Activated naive CD8-positive, alpha-beta T cell treated with anti-CD3 and anti-CD28 coated beads, Interleukin-2, amount 50 U/mL, for 24 hours (primary cell): ENCODE results near the gene PARP1.

Experiments used
- ATAC-seq: fragments of 150-1000 bp; cut with Tn5 transposase; one replicate; pipeline ENCODE4 v1.10.0; 2021
- DNase-seq: peaks from one replicate; pipeline ENCODE4 v3.0.0; 2021
- H3K27ac Mint-ChIP-seq: one replicate; pipeline ENCODE4 v1.8.0; 2021; ENCODE audit warnings: mild to moderate bottlenecking, mixed read lengths
- H3K27me3 Mint-ChIP-seq: one replicate; pipeline ENCODE4 v1.8.0; 2021; ENCODE audit warnings: mixed read lengths
- H3K36me3 Mint-ChIP-seq: one replicate; pipeline ENCODE4 v1.8.0; 2021; ENCODE audit warnings: low read depth, mixed read lengths
- H3K4me1 Mint-ChIP-seq: one replicate; pipeline ENCODE4 v1.8.0; 2021; ENCODE audit warnings: mixed read lengths
- H3K4me3 Mint-ChIP-seq: one replicate; pipeline ENCODE4 v1.8.0; 2021; ENCODE audit warnings: mild to moderate bottlenecking, moderate library complexity, mixed read lengths
- H3K9me3 Mint-ChIP-seq: one replicate; pipeline ENCODE4 v1.8.0; 2021; ENCODE audit warnings: mixed read lengths

PARP1 gene

DNA sequence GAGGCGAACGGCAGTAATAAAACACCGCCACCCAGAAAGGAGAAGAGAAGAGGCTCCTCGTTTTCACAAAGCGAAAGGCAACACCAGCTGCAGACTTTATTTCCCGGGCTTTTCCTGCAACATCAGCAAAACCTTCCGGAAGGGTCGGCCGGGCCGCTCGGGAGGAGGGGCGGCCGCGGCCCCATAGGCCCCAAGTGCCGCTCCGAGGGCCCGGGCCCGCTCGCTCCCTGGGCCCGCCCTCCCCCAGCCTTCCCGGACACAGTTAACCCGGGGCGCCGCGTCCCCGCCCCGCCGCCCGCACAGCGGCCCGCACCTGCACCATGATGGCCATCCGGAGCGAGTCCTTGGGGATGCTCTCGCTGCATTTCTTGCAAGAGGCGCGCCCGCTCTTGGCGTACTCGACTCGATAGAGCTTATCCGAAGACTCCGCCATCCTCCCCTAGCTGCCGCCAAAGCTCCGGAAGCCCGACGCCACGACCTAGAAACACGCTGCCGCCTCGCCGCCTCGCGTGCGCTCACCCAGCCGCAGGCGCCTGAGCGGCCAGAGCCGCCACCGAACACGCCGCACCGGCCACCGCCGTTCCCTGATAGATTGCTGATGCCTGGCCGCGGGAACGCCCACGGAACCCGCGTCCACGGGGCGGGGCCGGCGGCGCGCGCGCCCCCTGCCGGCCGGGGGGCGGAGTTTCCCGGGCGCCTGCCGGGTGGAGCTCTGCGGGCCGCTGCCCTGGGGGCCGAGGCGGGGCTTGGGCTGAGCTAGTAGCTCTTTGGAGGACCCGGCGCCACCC is at the start of gene PARP1:
TSS of gene PARP1 (minus strand) at position 597 of the 788 bp plus-strand sequence. CDS start at position 433, 164 bp downstream.
- H3K36me3 Mint-ChIP-seq, result peaks cover 15% of the 10 kb centered on the region
- peak within 1 kb of the TSS; percentile 94 for H3K27ac Mint-ChIP-seq
- ATAC-seq, result peak; percentile 90
- peak; percentile 87 for DNase-seq
- peak within 1 kb of the TSS; percentile 95 for H3K4me3 Mint-ChIP-seq
- peaks cover 40% of the 10 kb centered on the region for H3K4me1 Mint-ChIP-seq
- no peaks in the 10 kb centered on the region for H3K9me3 Mint-ChIP-seq
- H3K27me3 Mint-ChIP-seq, result no peaks in the 10 kb centered on the region

DNA sequence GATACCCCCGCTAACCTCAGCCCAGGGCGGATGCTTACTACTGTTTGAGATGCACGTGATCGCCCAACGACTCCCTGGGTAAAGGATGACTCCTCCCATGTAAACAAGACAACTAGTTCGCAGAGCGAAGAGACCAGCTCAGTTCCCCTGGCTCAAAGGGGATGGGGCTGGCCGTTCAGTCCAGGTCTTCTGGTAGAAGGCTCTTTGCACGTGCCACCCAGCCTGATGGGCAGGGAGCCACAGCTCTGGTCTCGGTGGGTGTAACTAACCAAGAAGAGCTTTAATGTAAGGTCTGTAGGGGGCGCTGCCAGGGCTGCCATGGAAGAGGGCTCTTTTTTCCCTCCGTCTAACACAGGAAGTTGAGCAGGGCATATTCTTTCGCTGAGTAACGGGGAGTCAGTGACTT is 49.4 kb upstream of the PARP1 start:
- ATAC-seq (peak; percentile 85), DNase-seq (peak; percentile 51)
- H3K27ac Mint-ChIP-seq, result peak overlapping the region; percentile 15

DNA sequence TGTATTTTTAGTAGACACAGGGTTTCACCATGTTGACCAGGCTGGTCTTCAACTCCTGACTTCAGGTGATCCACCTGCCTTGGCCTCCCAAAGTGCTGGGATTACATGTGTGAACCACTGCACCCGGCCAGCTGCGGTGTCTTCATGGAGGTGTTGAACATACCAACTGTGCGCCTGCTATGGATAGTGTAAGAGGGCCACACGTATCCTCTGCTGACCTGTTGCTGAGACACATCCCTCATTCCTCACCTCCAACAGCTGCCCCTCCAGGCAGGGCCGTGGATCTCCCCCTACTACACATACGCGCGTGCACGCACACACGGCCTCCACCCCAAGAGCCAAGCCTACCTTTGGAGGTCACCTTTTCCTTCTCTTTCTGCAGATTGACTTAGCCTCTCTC is 48.0 kb upstream of the PARP1 start:
- no peak overlapping the region for H3K4me3 Mint-ChIP-seq
- no peaks in the 10 kb centered on the region for H3K36me3 Mint-ChIP-seq
- H3K27me3 Mint-ChIP-seq, result no peaks in the 10 kb centered on the region
- ATAC-seq (no peak), DNase-seq (no peak)
- no peak overlapping the region for H3K27ac Mint-ChIP-seq
- H3K9me3 Mint-ChIP-seq, result no peaks in the 10 kb centered on the region
- H3K4me1 Mint-ChIP-seq, result peaks cover 15% of the 10 kb centered on the region

More for the DNA sequence above, 49.4 kb upstream of the PARP1 start:
- Mint-ChIP-seq H3K4me1 (peaks cover 15% of the 10 kb centered on the region), H3K36me3 (no peaks in the 10 kb centered on the region), H3K9me3 (no peaks in the 10 kb centered on the region), H3K27me3 (no peaks in the 10 kb centered on the region), H3K4me3 (peak overlapping the region; percentile 25)

- H3K27ac Mint-ChIP-seq, result no peak overlapping the region
- H3K27me3 Mint-ChIP-seq, result no peaks in the 10 kb centered on the region
- no peak for ATAC-seq
- no peaks in the 10 kb centered on the region for H3K36me3 Mint-ChIP-seq
- H3K4me1 Mint-ChIP-seq, result peaks cover 15% of the 10 kb centered on the region
- no peak overlapping the region for H3K4me3 Mint-ChIP-seq
- no peaks in the 10 kb centered on the region for H3K9me3 Mint-ChIP-seq
- no peak for DNase-seq
Observed at GRCh38 chr1:226454349-226454748, 46.5 kb upstream of the PARP1 start.

DNA sequence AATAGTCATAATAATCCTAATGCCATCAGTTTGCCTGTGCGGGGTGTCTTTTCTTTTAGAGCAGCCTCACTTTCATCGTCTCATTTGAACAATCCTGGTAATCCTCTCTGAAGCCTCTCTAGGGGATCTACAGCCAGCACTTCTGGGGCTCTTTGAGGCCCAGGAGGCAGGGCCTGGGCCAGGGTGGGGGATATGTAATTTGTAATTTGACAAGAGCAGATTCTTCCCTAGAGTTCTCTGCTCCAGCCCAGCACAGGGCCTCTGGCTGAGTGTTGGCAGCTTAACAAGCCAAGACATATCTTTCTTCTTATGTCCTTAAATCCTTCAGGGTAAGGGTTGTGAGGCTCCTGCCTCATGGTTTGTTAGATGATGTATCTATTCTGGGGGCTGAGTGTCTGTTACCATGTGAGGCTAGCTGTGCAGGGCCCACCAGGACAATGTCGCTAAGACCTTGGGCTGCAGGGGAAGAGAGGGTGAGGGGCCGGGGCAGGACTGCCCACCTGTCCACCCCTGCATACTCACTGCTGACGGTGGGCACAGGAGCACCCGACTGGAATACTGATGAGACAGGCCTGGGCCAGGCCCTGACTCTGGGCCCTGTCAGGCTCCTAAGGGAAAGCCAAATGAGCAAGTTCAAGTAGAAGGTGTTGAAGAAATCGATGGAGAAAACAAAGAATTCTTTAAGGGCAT is 45.3 kb upstream of the PARP1 start:
- no peaks in the 10 kb centered on the region for H3K27me3 Mint-ChIP-seq
- no peak for DNase-seq
- peaks cover 15% of the 10 kb centered on the region for H3K4me1 Mint-ChIP-seq
- H3K27ac Mint-ChIP-seq, result no peak overlapping the region
- no peaks in the 10 kb centered on the region for H3K9me3 Mint-ChIP-seq
- no peak for ATAC-seq
- H3K4me3 Mint-ChIP-seq, result no peak overlapping the region
- H3K36me3 Mint-ChIP-seq, result no peaks in the 10 kb centered on the region

- H3K4me3 Mint-ChIP-seq, result no peak overlapping the region
- H3K4me1 Mint-ChIP-seq, result peaks cover 15% of the 10 kb centered on the region
- no peak overlapping the region for H3K27ac Mint-ChIP-seq
- H3K36me3 Mint-ChIP-seq, result no peaks in the 10 kb centered on the region
- no peak for ATAC-seq
- no peak for DNase-seq
- H3K9me3 Mint-ChIP-seq, result no peaks in the 10 kb centered on the region
- no peaks in the 10 kb centered on the region for H3K27me3 Mint-ChIP-seq
Observed at GRCh38 chr1:226450688-226451087, 42.8 kb upstream of the PARP1 start.

GRCh38 chr1:226449823-226450222 is 41.9 kb upstream of the PARP1 start:
- H3K4me3 Mint-ChIP-seq, result no peak overlapping the region
- H3K27me3 Mint-ChIP-seq, result no peaks in the 10 kb centered on the region
- H3K4me1 Mint-ChIP-seq, result peaks cover 24% of the 10 kb centered on the region
- no peak overlapping the region for H3K27ac Mint-ChIP-seq
- H3K9me3 Mint-ChIP-seq, result no peaks in the 10 kb centered on the region
- ATAC-seq (no peak), DNase-seq (no peak)
- H3K36me3 Mint-ChIP-seq, result no peaks in the 10 kb centered on the region

- H3K27me3 Mint-ChIP-seq, result no peaks in the 10 kb centered on the region
- H3K36me3 Mint-ChIP-seq, result no peaks in the 10 kb centered on the region
- DNase-seq (no peak), ATAC-seq (no peak)
- H3K27ac Mint-ChIP-seq, result no peak overlapping the region
- no peak overlapping the region for H3K4me3 Mint-ChIP-seq
- no peaks in the 10 kb centered on the region for H3K9me3 Mint-ChIP-seq
- peaks cover 31% of the 10 kb centered on the region for H3K4me1 Mint-ChIP-seq
Observed at GRCh38 chr1:226447932-226448665, 40.2 kb upstream of the PARP1 start.

DNA sequence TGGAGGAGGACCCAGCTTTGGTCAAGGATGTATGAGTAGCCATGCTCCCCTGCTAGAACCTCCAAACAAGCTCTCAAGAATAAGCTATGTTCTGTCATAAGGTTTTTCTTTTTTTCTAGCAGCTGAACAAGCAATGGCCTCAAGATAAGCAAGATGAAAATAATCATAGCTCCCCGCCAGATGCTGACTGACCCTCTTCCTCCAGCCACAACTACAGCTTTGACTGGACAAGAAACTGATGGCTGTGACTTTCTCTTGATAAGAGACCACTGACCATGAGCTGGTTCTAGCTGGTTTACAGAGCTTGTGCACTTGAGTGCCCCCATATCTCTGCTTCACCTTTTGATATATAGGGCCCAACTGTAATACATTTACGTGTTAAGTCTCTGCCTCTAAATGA is 38.2 kb upstream of the PARP1 start:
- H3K4me1 Mint-ChIP-seq, result peaks cover 31% of the 10 kb centered on the region
- no peak for ATAC-seq
- no peak overlapping the region for H3K4me3 Mint-ChIP-seq
- no peak overlapping the region for H3K27ac Mint-ChIP-seq
- no peaks in the 10 kb centered on the region for H3K9me3 Mint-ChIP-seq
- DNase-seq, result no peak
- H3K36me3 Mint-ChIP-seq, result no peaks in the 10 kb centered on the region
- H3K27me3 Mint-ChIP-seq, result no peaks in the 10 kb centered on the region

GRCh38 chr1:226444901-226445300 is 37.0 kb upstream of the PARP1 start:
- Mint-ChIP-seq H3K4me3 (no peak overlapping the region), H3K4me1 (peaks cover 31% of the 10 kb centered on the region)

DNA sequence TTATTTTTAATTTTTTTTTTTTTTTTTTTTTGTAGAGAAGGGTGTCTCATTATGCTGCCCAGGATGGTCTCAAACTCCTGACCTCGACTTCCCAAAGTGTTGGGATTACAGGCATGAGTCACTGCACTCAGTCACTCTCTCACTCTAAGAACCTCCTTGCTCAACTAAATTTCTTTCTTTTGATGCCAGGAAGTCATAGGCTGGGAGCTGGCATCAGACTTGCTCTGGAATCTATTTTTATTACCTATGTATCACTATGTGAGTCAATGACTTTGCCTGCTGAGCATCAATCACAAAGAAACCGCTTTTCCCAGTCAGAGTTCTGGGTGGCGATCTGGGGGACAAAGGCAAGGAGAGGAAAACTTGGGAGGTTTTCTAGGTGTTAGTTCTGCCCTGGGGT is 35.5 kb upstream of the PARP1 start:
- Mint-ChIP-seq H3K27ac (no peak overlapping the region), H3K9me3 (peaks cover under 1% of the 10 kb centered on the region), H3K27me3 (no peaks in the 10 kb centered on the region), H3K4me3 (no peak overlapping the region), H3K36me3 (no peaks in the 10 kb centered on the region), H3K4me1 (peaks cover 31% of the 10 kb centered on the region)
- DNase-seq, result no peak
- no peak for ATAC-seq

More at GRCh38 chr1:226444901-226445300, 37.0 kb upstream of the PARP1 start:
- Mint-ChIP-seq H3K36me3 (no peaks in the 10 kb centered on the region), H3K9me3 (no peaks in the 10 kb centered on the region), H3K27me3 (no peaks in the 10 kb centered on the region), H3K27ac (no peak overlapping the region)
- peak; percentile 56 for DNase-seq
- peak; percentile 98 for ATAC-seq

GRCh38 chr1:226443033-226443432 is 35.1 kb upstream of the PARP1 start:
- Mint-ChIP-seq H3K4me3 (no peak overlapping the region), H3K36me3 (no peaks in the 10 kb centered on the region)

GRCh38 chr1:226441629-226442028 is 33.7 kb upstream of the PARP1 start:
- peaks cover 3% of the 10 kb centered on the region for H3K9me3 Mint-ChIP-seq
- H3K4me3 Mint-ChIP-seq, result no peak overlapping the region
- ATAC-seq, result no peak
- peaks cover 31% of the 10 kb centered on the region for H3K4me1 Mint-ChIP-seq
- H3K36me3 Mint-ChIP-seq, result no peaks in the 10 kb centered on the region
- DNase-seq, result no peak
- H3K27me3 Mint-ChIP-seq, result no peaks in the 10 kb centered on the region
- H3K27ac Mint-ChIP-seq, result no peak overlapping the region

More at GRCh38 chr1:226443033-226443432, 35.1 kb upstream of the PARP1 start:
- H3K27me3 Mint-ChIP-seq, result no peaks in the 10 kb centered on the region
- no peak for DNase-seq
- no peak for ATAC-seq
- no peak overlapping the region for H3K27ac Mint-ChIP-seq
- peaks cover 3% of the 10 kb centered on the region for H3K9me3 Mint-ChIP-seq
- peaks cover 31% of the 10 kb centered on the region for H3K4me1 Mint-ChIP-seq

GRCh38 chr1:226440512-226440911 is 32.6 kb upstream of the PARP1 start:
- no peaks in the 10 kb centered on the region for H3K36me3 Mint-ChIP-seq
- DNase-seq, result no peak
- H3K4me1 Mint-ChIP-seq, result peaks cover 21% of the 10 kb centered on the region
- H3K27me3 Mint-ChIP-seq, result no peaks in the 10 kb centered on the region
- peaks cover 3% of the 10 kb centered on the region for H3K9me3 Mint-ChIP-seq
- no peak overlapping the region for H3K27ac Mint-ChIP-seq
- no peak overlapping the region for H3K4me3 Mint-ChIP-seq
- ATAC-seq, result no peak
